Neural cell (in vitro differentiated cells): Measurements from ENCODE around the gene FAF2. TPM values are rescaled to one million over a fixed set of nuclear protein-coding genes. Genes with fewer than 3 reads are reported as not detected.

Source experiments
- H2AFZ ChIP-seq: fragments of 200-600, 300-800 bp; sonication (generic), shearing (Covaris generic); 2 replicates; pipeline ENCODE4 v1.6.0; 2014; ENCODE audit warnings: low read depth, mild to moderate bottlenecking, antibody characterized with exemption, low read length, moderate library complexity
- H3F3A ChIP-seq: fragments of 200-600 bp; shearing (Covaris generic); 2 replicates; pipeline ENCODE4 v1.6.1; 2016; ENCODE audit warnings: mild to moderate bottlenecking, moderate library complexity, mixed read lengths, antibody characterized with exemption, low read length; ENCODE audit not compliant: insufficient read depth, poor library complexity, severe bottlenecking
- H3K27ac ChIP-seq: fragments of 200-600, 300-800 bp; sonication (generic), shearing (Covaris generic); 2 replicates; pipeline ENCODE4 v1.5.1; 2014; ENCODE audit warnings: mild to moderate bottlenecking, low read length, moderate library complexity
- H3K27me3 ChIP-seq: fragments of 300-800, 200-600 bp; sonication (generic), shearing (Covaris generic); 2 replicates; pipeline ENCODE4 v1.6.0; 2014; ENCODE audit warnings: mild to moderate bottlenecking, low read depth, low read length, moderate library complexity; ENCODE audit not compliant: insufficient read depth
- H3K36me3 ChIP-seq: fragments of 300-800, 200-600 bp; sonication (generic), shearing (Covaris generic); 2 replicates; pipeline ENCODE4 v1.5.1; 2014; ENCODE audit warnings: mild to moderate bottlenecking, antibody characterized with exemption, low read length, moderate library complexity; ENCODE audit not compliant: insufficient read depth
- H3K4me2 ChIP-seq: fragments of 300-800, 200-600 bp; sonication (generic), shearing (Covaris generic); 2 replicates; pipeline ENCODE4 v1.6.0; 2014; ENCODE audit warnings: mild to moderate bottlenecking, low read length
- H3K4me3 ChIP-seq: fragments of 300-800, 200-600 bp; sonication (generic), shearing (Covaris generic); 2 replicates; pipeline ENCODE4 v1.5.1; 2014; ENCODE audit warnings: mild to moderate bottlenecking, low read length, moderate library complexity
- H3K79me2 ChIP-seq: fragments of 200-600 bp; shearing (Covaris generic); replicated peaks from 2 replicates; pipeline ENCODE4 v1.6.0; 2014; ENCODE audit warnings: mild to moderate bottlenecking, low read length, moderate library complexity; ENCODE audit not compliant: insufficient read depth
- H3K9ac ChIP-seq: fragments of 300-800, 200-600 bp; sonication (generic), shearing (Covaris generic); 2 replicates; pipeline ENCODE4 v1.6.1; 2016; ENCODE audit warnings: mild to moderate bottlenecking, low read length, mixed read lengths
- H3K9me2 ChIP-seq: fragments of 200-600 bp; shearing (Covaris generic); 2 replicates; pipeline ENCODE4 v1.6.1; 2016; ENCODE audit warnings: mild to moderate bottlenecking, low read length, mixed read lengths; ENCODE audit not compliant: insufficient read depth
- H3K9me3 ChIP-seq: fragments of 200-600, 300-800 bp; sonication (generic), shearing (Covaris generic); 2 replicates; pipeline ENCODE4 v1.6.1; 2016; ENCODE audit warnings: mild to moderate bottlenecking, mixed run types, low read length, moderate library complexity, mixed read lengths
- H4K20me1 ChIP-seq: fragments of 200-600 bp; shearing (Covaris generic); 2 replicates; pipeline ENCODE4 v1.6.1; 2016; ENCODE audit warnings: mild to moderate bottlenecking, mixed run types; ENCODE audit not compliant: insufficient read depth
- CTCF ChIP-seq: fragments of 450-650 bp; IDR thresholded peaks from 2 replicates; pipeline ENCODE4 v1.5.1; 2014; ENCODE audit warnings: antibody characterized with exemption, mild to moderate bottlenecking, moderate library complexity; ENCODE audit not compliant: poor library complexity, severe bottlenecking
- EP300 ChIP-seq: fragments of 450-650 bp; conservative IDR thresholded peaks from 2 replicates; pipeline ENCODE4 v1.6.1; 2014; ENCODE audit warnings: antibody characterized with exemption, mild to moderate bottlenecking, moderate library complexity; ENCODE audit not compliant: poor library complexity, severe bottlenecking
- EZH2 ChIP-seq: fragments of 200-600, 300-800 bp; shearing (Covaris generic), sonication (generic); IDR thresholded peaks from 2 replicates; pipeline ENCODE4 v1.6.1; 2014; ENCODE audit warnings: antibody characterized with exemption, low read length, borderline replicate concordance, mild to moderate bottlenecking; ENCODE audit not compliant: insufficient read depth, poor library complexity, severe bottlenecking
- MXI1 ChIP-seq: fragments of 450-650 bp; conservative IDR thresholded peaks from 2 replicates; pipeline ENCODE4 v1.6.1; 2014; ENCODE audit warnings: antibody characterized with exemption, mild to moderate bottlenecking; ENCODE audit not compliant: poor library complexity, severe bottlenecking
- POLR2AphosphoS5 ChIP-seq: IDR thresholded peaks from 2 replicates; pipeline ENCODE4 v1.6.1; 2012
- RAD21 ChIP-seq: fragments of 450-650 bp; conservative IDR thresholded peaks from 2 replicates; pipeline ENCODE4 v1.6.1; 2014; ENCODE audit warnings: antibody characterized with exemption, mild to moderate bottlenecking, moderate library complexity
- REST ChIP-seq: IDR thresholded peaks from 2 replicates; pipeline ENCODE4 v1.6.1; 2012; ENCODE audit warnings: borderline replicate concordance
- SMC3 ChIP-seq: fragments of 450-650 bp; conservative IDR thresholded peaks from 2 replicates; pipeline ENCODE4 v1.6.1; 2014; ENCODE audit warnings: antibody characterized with exemption, mild to moderate bottlenecking, moderate library complexity; ENCODE audit not compliant: poor library complexity
- TAF1 ChIP-seq: IDR thresholded peaks from 2 replicates; pipeline ENCODE4 v1.6.1; 2012; ENCODE audit warnings: low read depth
- polyA plus RNA-seq: library from polyadenylated mRNA; depleted of rRNA; stranded (reverse); fragments of >200 nt; gene quantifications from 2 replicates; pipeline ENCODE4 v1.2.3, GENCODE V29; 2014

Gene FAF2
- polyA plus RNA-seq, 1 donor from 2014 or later = 30.8 TPM

DNA sequence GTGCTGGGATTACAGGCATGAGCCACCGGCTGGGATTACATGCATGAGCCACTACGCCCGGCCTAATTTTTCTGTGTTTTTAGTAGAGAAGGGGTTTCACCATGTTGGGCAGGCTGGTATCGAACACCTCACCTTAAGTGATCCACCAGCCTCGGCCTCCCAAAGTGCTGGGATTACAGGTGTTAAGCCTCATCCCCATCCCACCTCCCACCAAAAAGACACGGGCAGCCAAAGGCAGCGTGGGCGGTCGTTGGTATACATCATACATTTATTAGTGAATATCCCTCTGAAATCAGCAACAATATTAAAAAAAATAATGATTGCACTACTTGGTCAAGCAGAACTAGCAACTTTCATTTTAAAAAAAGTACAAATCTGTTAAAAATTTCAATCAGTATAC is 78.3 kb downstream of the FAF2 start:
- Histone ChIP-seq H3K4me3 (no peak overlapping the region), H3K4me2 (no peak overlapping the region), H3F3A (no peaks in the 10 kb centered on the region), H3K9me3 (no peaks in the 10 kb centered on the region), H3K36me3 (no peaks in the 10 kb centered on the region), H3K9ac (no peak overlapping the region), H3K9me2 (no peaks in the 10 kb centered on the region), H3K27me3 (no peaks in the 10 kb centered on the region), H3K79me2 (no peaks in the 10 kb centered on the region), H3K27ac (no peak overlapping the region), H2AFZ (no peak overlapping the region), H4K20me1 (peaks cover 4% of the 10 kb centered on the region)
- TF ChIP-seq RAD21 = no peak
- no peak for TF ChIP-seq TAF1
- no peak for TF ChIP-seq POLR2AphosphoS5
- TF ChIP-seq EP300 = no peak
- no peak for TF ChIP-seq CTCF
- no peak for TF ChIP-seq REST
- no peak for TF ChIP-seq SMC3
- TF ChIP-seq EZH2 = no peak
- TF ChIP-seq MXI1 = no peak

- TF ChIP-seq POLR2AphosphoS5 (no peak), MXI1 (no peak), RAD21 (no peak), EP300 (no peak), EZH2 (no peak), TAF1 (no peak), REST (no peak), SMC3 (no peak), CTCF (no peak)
- Histone ChIP-seq H3K36me3 (no peaks in the 10 kb centered on the region), H3K9me3 (no peaks in the 10 kb centered on the region), H2AFZ (no peak overlapping the region), H3K9me2 (no peaks in the 10 kb centered on the region), H3F3A (no peaks in the 10 kb centered on the region), H4K20me1 (peaks cover 10% of the 10 kb centered on the region), H3K4me2 (no peak overlapping the region), H3K79me2 (peaks cover 8% of the 10 kb centered on the region), H3K27me3 (no peaks in the 10 kb centered on the region), H3K9ac (no peak overlapping the region), H3K4me3 (no peak overlapping the region), H3K27ac (no peak overlapping the region)
Observed at GRCh38 chr5:176527246-176528222, 79.3 kb downstream of the FAF2 start.
